GM10248 (cell line): ENCODE data around the gene TRNAU1AP.
"Not testable (repeated sequence)": the region's sequence is repeated elsewhere in the genome, so short reads cannot be mapped to it uniquely, and the experiment has no call there.

ENCODE experiments used
- CTCF ChIA-PET: fragments of 300-600 bp; sonication (Branson Sonifier 250); formaldehyde crosslinking; extraction: SDS; loops from one replicate; lab custom pipeline; 2021; ENCODE audit warnings: antibody characterized with exemption; lab: Yijun Ruan, JAX
- POLR2A ChIA-PET: fragments of 350-650 bp; sonication (Branson Sonifier 250); formaldehyde crosslinking; extraction: SDS; loops from one replicate; lab custom pipeline; 2020; ENCODE audit warnings: antibody characterized with exemption; lab: Yijun Ruan, JAX
- DNase-seq: peaks from one replicate; pipeline ENCODE4 v3.0.0; 2012; ENCODE audit errors: extremely low spot score
- TF ChIP-seq, protein P1 (sequence below): IDR thresholded peaks from 2 replicates; pipeline ENCODE4 v1.5.1; 2012; ENCODE audit warnings: mild to moderate bottlenecking, low read depth; ENCODE audit errors: extremely low read depth, missing control alignments, control extremely low read depth

TRNAU1AP gene

GRCh38 chr1:28591708-28592320 is 38.9 kb downstream of the TRNAU1AP start, which contains the start of gene RAB42:
TSS of gene RAB42 (plus strand) at chr1:28592265. CDS start at chr1:28592512, 247 bp downstream.
- ChIA-PET CTCF (interaction anchor here (1.2 to 2.2 kb wide), 2 partner anchors 10 to 11 kb away, joined by 3 to 9 read pairs; no protein-coding TSS in a partner anchor), POLR2A (interaction anchor here (0.7 to 2.0 kb wide), 2 partner anchors 10 to 12 kb away, joined by 3 to 14 read pairs; no protein-coding TSS in a partner anchor)
- DNase-seq, result peak; percentile 63
- TF ChIP-seq, protein P1, sequence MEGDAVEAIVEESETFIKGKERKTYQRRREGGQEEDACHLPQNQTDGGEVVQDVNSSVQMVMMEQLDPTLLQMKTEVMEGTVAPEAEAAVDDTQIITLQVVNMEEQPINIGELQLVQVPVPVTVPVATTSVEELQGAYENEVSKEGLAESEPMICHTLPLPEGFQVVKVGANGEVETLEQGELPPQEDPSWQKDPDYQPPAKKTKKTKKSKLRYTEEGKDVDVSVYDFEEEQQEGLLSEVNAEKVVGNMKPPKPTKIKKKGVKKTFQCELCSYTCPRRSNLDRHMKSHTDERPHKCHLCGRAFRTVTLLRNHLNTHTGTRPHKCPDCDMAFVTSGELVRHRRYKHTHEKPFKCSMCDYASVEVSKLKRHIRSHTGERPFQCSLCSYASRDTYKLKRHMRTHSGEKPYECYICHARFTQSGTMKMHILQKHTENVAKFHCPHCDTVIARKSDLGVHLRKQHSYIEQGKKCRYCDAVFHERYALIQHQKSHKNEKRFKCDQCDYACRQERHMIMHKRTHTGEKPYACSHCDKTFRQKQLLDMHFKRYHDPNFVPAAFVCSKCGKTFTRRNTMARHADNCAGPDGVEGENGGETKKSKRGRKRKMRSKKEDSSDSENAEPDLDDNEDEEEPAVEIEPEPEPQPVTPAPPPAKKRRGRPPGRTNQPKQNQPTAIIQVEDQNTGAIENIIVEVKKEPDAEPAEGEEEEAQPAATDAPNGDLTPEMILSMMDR, result peak; percentile 4

DNA sequence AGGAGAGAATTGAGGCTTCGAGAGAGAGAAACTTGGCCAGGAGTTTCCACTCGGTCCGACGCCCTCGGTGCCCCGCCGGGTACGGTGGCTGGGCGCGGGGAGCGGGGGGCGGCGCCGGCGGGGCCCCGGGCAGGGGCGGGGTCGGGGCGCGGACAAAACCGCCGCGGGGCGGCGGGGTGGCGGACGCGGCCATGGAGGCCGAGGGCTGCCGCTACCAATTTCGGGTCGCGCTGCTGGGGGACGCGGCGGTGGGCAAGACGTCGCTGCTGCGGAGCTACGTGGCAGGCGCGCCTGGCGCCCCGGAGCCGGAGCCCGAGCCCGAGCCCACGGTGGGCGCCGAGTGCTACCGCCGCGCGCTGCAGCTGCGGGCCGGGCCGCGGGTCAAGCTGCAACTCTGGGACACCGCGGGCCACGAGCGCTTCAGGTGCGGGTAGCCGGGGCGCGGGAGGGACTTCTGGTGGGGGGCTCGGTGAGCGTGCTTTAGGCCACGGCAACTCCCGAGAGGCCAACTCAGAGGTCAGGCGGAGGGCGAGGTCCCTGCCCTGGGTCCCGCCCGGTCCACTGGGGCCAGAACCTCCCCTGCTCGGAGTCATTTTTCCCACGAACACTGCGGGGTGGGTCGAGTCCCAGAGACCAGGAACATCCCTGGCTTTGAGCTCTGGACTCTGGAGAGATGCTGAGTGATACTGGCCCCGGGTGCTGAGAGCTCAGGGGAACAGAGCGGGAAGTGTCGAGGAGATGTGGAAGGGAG is 39.6 kb downstream of the TRNAU1AP start:
- CTCF ChIA-PET, result interaction anchor here (1.2 to 2.2 kb wide), 2 partner anchors 10 to 11 kb away, joined by 3 to 9 read pairs; no protein-coding TSS in a partner anchor
- peak; percentile 62 for DNase-seq
- POLR2A ChIA-PET, result interaction anchor here (0.7 to 2.0 kb wide), 2 partner anchors 11 to 13 kb away, joined by 3 to 14 read pairs; no protein-coding TSS in a partner anchor
- TF ChIP-seq, protein P1, result no peak

DNA sequence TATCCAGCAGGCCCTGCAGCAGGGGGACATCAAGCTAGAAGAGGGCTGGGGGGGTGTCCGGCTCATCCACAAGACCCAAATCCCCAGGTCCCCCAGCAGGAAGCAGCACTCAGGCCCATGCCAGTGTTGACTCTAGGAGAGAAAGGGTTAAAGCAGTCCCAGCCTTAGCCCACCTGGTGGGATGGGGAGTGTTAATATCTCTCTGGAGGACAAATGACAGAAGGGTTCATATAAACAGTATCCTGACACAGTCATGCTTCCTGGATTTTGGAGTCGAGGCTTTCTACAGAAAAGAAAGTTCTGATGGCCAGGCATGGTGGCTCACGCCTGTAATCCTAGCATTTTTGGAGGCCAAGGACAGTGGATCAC is 41.1 kb downstream of the TRNAU1AP start:
- CTCF ChIA-PET, DNase-seq: not testable (repeated sequence)
- POLR2A ChIA-PET, result interaction anchor here (3.5 kb wide), 1 partner anchor 13 kb away, joined by 27 read pairs; no protein-coding TSS in a partner anchor

DNA sequence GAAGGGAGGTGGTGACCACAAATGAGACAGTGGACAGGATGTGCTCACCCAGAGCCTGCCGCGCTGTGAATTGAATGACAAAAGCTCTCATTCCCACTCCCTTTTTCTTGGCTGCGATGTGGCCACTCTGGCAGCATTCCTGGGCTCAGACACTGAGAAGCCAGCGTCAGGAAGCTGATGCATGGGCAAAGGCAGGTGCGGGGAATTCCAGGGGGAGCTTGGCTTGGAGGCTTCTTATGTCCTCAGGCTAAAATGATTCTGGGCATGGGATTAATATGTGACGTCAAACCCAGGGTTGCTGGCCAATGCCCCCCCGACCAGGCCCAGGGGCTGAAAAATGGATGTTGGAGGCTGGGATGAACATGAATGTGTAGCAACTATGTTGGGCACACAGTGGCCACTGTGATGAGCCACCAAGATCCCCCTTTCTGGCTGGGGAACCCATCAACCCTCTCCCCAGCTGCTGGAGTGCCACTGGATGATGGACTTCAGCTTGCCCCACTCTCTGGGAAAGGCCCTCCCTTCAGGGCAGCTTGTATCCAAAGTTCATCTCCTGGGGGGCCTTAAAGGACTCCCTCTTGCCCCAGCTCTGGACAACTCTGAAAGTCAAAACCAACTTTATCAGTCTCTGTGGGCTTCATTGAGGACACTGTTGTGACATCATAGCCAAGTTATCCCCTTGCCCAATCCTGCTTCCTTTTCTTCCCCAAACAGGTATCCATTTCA is 42.0 kb downstream of the TRNAU1AP start:
- POLR2A ChIA-PET, result interaction anchor here (3.5 kb wide), 1 partner anchor 14 kb away, joined by 27 read pairs; no protein-coding TSS in a partner anchor
- CTCF ChIA-PET, DNase-seq: not testable (repeated sequence)

- no peak for DNase-seq
- TF ChIP-seq, protein P1, result no peak
- POLR2A ChIA-PET, result interaction anchor here (3.5 kb wide), 1 partner anchor 14 kb away, joined by 27 read pairs; no protein-coding TSS in a partner anchor
- CTCF ChIA-PET, result interaction anchor here (1.3 kb wide), 1 partner anchor 11 kb away, joined by 4 read pairs; no protein-coding TSS in a partner anchor
Observed at GRCh38 chr1:28595412-28596191, 42.7 kb downstream of the TRNAU1AP start.

- not testable (repeated sequence) for DNase-seq
- CTCF ChIA-PET, result interaction anchor here (1.3 kb wide), 1 partner anchor 12 kb away, joined by 4 read pairs; no protein-coding TSS in a partner anchor
Observed at GRCh38 chr1:28596276-28596675, 43.4 kb downstream of the TRNAU1AP start.

DNA sequence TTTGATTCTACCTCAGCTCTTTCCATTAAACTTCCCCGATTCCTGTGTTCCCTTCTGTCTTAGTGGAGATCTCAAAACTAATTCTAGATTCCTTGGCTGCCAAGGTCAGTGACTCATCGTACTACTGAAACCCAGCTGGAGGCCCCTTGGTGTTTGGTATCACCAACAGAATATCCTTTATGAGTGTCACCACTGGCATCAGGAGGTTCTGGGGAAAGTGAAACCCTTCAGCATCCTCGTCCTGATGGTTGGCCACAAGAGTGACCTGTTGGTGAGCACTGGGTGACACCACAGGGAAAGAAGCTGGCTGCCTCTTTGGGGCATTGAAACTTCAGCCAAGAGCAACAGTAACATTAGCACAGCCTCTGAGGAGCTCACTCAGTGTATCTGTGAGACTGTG is 48.8 kb downstream of the TRNAU1AP start:
- ChIA-PET CTCF (interaction anchor here (1.1 to 6.8 kb wide), 18 partner anchors 9 to 353 kb away, joined by 3 to 44 read pairs (median 8); partner anchors contain the start of gene RAB42), POLR2A (interaction anchor here (0.6 to 5.1 kb wide), 3 partner anchors 20 to 253 kb away, joined by 3 to 35 read pairs (median 8); no protein-coding TSS in a partner anchor)
- DNase-seq, result peak; percentile 26

More at GRCh38 chr1:28596276-28596675, 43.4 kb downstream of the TRNAU1AP start:
- POLR2A ChIA-PET, result interaction anchor here (3.5 kb wide), 1 partner anchor 15 kb away, joined by 27 read pairs; no protein-coding TSS in a partner anchor

More for the DNA sequence above, 48.8 kb downstream of the TRNAU1AP start:
- TF ChIP-seq, protein P1, result no peak
